Fibroblast of villous mesenchyme (primary cell): ENCODE measurements around the gene PAM16. TPM values are rescaled to one million over a fixed set of nuclear protein-coding genes. Genes with fewer than 3 reads are reported as not detected.

Source experiments
- DNase-seq: peaks from one replicate; pipeline ENCODE4 v3.0.0-alpha.2; 2010; ENCODE audit warnings: low read depth
- H3K4me3 ChIP-seq: 2 replicates; pipeline ENCODE4 v1.5.1; 2011; ENCODE audit warnings: low read depth, mild to moderate bottlenecking, low read length
- total RNA-seq: library from RNA; depleted of rRNA; stranded (reverse); fragments of >200 nt; gene quantifications from 2 replicates; pipeline ENCODE4 v1.2.3, GENCODE V29; 2012
- TF ChIP-seq, protein P1 (sequence below): IDR thresholded peaks from 2 replicates; pipeline ENCODE4 v1.5.1; 2012; ENCODE audit warnings: low read depth, mild to moderate bottlenecking, low read length; ENCODE audit not compliant: insufficient read depth

The PAM16 gene
- total RNA-seq, 1 donor = 19.9 TPM

DNA sequence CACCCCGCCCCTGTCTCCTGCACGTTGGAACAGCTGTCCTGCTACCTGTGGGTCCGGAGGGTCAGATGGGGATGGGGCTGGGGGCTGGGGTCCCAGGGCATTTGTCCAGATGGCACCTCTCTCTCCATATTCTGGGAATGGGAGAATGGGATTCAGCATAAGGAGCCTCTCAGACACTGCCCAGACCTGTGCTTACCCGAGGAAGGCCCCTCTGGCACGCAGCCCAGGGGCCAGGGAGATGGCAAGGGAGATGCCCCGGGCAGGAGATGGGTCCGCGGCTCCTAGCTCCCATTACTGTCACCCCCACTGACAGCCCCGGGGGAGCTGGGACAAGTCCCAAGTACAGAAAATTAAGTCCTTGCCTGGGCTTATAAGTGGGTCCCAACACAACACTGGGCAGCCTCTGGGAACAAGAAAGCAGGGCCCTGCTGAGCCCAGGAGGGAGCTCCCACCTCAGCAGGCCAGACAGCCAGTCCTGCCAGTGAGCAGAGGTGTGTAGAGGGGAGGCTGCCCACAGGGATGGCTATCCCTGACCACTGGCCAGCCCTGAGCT is 22.3 kb upstream of the PAM16 start:
- no peak for DNase-seq
- TF ChIP-seq, protein P1, sequence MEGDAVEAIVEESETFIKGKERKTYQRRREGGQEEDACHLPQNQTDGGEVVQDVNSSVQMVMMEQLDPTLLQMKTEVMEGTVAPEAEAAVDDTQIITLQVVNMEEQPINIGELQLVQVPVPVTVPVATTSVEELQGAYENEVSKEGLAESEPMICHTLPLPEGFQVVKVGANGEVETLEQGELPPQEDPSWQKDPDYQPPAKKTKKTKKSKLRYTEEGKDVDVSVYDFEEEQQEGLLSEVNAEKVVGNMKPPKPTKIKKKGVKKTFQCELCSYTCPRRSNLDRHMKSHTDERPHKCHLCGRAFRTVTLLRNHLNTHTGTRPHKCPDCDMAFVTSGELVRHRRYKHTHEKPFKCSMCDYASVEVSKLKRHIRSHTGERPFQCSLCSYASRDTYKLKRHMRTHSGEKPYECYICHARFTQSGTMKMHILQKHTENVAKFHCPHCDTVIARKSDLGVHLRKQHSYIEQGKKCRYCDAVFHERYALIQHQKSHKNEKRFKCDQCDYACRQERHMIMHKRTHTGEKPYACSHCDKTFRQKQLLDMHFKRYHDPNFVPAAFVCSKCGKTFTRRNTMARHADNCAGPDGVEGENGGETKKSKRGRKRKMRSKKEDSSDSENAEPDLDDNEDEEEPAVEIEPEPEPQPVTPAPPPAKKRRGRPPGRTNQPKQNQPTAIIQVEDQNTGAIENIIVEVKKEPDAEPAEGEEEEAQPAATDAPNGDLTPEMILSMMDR = no peak
- peak overlapping the region; percentile 79 for H3K4me3 ChIP-seq

DNA sequence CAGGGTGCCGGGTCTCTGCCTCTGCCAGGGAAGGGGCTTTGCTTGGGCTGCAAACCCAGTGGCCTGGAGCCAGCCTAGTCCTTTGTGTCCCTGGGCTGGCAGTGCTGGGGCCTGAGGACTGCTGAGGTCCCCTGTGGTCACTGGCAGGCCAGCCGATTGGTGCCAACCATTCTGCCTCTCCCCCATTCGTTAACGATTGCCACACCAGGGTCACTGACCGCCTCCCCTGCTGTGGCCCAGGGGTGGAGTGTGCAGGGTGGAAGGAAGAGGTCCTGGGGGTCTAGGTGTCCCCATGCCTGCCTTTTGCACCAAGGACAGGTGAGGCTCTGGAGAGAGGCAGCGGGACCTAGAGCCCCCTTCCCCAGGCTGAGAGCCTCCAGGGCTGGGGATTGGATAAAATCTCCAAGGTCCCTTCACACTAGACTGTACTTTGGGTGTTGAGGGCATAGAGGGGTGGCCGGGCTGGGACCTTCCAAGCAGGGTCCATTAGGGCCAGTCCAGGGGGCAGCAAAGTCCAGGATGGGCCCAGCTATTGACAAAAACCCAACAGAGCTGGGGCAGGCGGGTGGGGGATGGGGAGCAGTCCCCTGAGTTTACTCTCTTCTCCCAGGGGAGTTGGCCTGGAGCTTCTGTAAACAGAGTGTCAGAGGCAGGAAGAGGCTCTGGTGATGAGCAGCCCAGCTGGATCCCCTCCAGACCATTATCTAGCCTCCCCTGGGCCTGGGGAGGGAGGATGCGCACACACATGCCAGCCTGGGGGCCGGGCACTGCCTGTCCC is 21.6 kb upstream of the PAM16 start:
- H3K4me3 ChIP-seq = peak overlapping the region; percentile 79
- TF ChIP-seq, protein P1 = no peak
- peak; percentile 88 for DNase-seq

DNA sequence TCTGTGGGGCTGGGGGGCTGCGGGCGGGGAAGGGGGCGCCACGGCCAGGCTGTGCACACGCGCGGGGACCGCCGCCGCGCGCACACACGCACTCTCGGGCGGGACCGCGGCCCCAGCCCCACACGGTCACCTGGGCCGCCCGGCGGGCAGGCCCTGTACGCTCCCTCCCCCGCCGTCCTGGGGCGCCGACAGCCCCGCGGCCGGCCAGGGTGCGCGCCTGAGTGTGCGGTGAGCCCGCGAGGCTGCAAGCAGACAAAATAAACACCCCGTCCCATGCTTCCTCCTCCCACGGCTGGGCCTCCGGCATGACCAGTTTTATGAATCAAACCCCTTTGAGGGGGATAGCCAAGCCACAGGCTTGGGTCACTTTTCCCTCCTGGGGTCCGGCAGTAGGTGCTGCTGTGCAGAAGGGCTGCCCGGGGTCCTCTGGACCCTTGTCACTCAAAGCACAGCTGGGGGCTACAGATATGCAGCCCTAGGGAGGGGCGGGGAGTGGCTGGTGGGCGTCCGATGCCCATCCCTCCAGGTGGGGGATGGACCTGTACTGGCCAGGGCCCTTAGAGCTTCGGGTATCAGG is 21.0 kb upstream of the PAM16 start:
- H3K4me3 ChIP-seq = peak overlapping the region; percentile 79
- DNase-seq = no peak
- TF ChIP-seq, protein P1 = no peak

DNA sequence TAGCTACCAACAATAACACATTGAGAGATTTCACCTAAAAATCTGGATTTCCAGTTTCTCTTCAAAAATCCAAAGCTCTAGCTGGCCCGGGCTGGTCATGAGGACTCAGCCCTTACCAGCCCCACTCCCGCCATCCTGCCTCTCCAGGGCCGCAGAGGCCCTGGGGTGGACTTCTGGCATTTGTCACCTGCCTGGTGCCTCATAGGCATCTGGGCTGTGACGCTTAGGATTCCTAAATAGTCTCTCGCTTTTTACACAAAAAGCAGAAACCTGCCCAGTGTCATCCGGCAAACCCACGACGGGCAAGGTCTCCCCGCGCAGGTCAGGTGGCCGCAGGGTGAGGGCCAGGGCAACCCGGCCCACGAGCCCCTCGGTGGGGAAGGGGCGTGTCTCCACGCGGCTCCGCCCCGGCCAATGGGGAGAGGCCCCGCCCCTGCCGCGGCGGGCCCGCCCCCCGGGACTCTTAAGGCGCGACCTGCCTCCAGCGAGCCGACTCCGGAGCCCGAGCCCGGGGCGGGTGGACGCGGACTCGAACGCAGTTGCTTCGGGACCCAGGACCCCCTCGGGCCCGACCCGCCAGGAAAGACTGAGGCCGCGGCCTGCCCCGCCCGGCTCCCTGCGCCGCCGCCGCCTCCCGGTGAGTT is 20.4 kb upstream of the PAM16 start, which contains the start of gene VASN:
VASN (plus strand) TSS at position 492 of the 644 bp plus-strand sequence. CDS start 9,030 bp downstream, outside the sequence.
- TF ChIP-seq, protein P1 = no peak
- H3K4me3 ChIP-seq = peak within 1 kb of the TSS; percentile 79
- DNase-seq = peak; percentile 83

DNA sequence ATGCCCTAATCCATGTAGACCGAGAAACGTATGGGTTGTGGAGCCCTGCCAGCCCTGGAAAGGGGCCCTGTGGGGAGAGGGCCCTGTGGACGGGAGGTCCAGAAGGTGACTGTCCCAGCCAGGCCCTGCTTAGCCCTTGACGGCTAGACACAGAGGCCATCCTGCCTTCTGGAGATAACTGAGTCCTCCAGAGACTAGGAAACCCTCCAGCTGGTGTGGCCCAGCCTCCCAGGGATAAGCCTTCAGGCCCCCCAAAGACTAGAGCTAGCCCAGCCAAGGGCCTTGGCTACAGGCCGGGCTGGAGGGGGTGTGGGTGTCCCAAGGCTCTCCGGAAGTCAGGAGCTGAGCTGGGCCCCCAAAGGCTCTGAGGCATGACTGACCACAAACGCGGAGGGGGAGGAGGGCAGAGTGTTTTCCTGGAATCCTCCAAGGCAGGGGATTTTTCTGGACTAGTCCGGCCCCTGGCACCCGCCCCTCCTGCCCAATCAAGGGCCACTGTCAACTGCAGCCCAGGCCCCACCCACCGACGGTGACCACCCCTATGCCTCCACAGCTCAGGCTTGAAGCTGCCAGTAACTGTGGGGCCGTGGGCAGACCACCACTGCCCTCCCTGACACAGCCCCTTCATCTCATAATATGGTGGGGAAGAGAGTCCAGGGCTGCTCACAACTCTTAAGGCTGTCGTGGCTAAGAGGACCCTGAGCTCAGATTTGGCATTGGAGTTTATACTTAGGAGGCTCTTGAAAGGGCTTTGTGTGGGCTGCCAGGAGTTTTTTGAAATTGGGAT is 19.6 kb upstream of the PAM16 start:
- TF ChIP-seq, protein P1 = no peak
- DNase-seq = peak; percentile 97
- peak overlapping the region; percentile 24 for H3K4me3 ChIP-seq

DNA sequence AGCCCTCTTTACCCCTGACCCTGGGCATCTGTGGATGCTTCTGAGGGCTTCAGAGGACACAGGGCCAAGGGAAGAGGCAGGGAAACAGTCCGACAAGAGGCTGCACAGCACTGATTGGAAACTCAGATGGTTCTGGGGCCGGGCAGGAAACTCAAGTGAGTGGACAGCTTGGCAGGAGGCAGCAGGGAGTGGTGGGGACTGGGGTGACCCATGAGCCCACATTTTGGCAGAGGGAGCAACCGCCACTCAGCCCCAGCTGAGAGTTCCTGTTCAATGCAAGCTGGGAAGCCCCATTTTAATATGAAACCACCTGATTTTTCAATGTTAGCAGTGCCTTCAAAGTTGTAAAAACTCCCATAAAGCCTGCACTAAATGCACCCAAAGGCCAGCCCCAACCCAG is 19.0 kb upstream of the PAM16 start:
- no peak for DNase-seq
- H3K4me3 ChIP-seq = no peak overlapping the region

More for the DNA sequence above, 19.0 kb upstream of the PAM16 start:
- TF ChIP-seq, protein P1 = no peak
